ENCODE data around the gene DGKB.

DGKB gene

GRCh38 chr7:14191686-14192098 lies 710.9 kb downstream of the DGKB start:
- intact Hi-C loops (cut with DNase I), result no loop called here
- no peak for DNase-seq

GRCh38 chr7:14184292-14184864 lies 718.2 kb downstream of the DGKB start:
- DNase-seq, result peak in 1 of 10 donors; percentile 62
- intact Hi-C loops (cut with DNase I), result no loop called here

GRCh38 chr7:14179781-14180180 lies 722.8 kb downstream of the DGKB start:
- intact Hi-C loops (cut with DNase I), result no loop called here
- no peak for DNase-seq

- intact Hi-C loops (cut with DNase I), result no loop called here
Measured at GRCh38 chr7:14177876-14178275, 724.7 kb downstream of the DGKB start.

GRCh38 chr7:14170872-14171271 lies 731.7 kb downstream of the DGKB start:
- intact Hi-C loops (cut with DNase I), result no loop called here
- DNase-seq, result peak in 1 of 10 donors; percentile 29

More at GRCh38 chr7:14177876-14178275, 724.7 kb downstream of the DGKB start:
- peak in 1 of 10 donors; percentile 66 for DNase-seq

GRCh38 chr7:14158111-14158510 lies 744.4 kb downstream of the DGKB start:
- intact Hi-C loops (cut with DNase I), result no loop called here
- no peak for DNase-seq

DNA sequence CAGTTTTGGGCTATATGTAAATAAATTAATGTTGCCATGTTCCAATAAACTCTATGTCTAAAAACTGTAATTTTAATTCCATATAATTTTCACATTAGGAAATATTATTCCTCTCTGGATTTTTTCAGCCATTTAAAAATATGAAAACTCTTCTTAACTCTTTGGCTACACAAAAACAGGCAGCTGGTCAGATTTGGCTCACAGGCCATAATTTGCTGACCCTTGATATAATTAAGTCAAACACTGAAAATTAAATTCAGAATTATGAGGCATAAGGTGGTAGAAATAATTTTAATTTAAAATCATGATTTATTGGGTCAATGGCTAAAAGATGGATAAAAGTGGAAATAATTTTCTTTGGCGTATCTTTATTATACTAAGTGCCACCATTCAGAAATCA lies 746.1 kb downstream of the DGKB start:
- DNase-seq, result no peak
- intact Hi-C loops (cut with DNase I), result no loop called here

GRCh38 chr7:14148974-14149373 lies 753.6 kb downstream of the DGKB start:
- intact Hi-C loops (cut with DNase I), result no loop called here
- no peak for DNase-seq

- intact Hi-C loops (cut with DNase I), result no loop called here
- no peak for DNase-seq
Measured at GRCh38 chr7:14147532-14147931, 755.0 kb downstream of the DGKB start.

DNA sequence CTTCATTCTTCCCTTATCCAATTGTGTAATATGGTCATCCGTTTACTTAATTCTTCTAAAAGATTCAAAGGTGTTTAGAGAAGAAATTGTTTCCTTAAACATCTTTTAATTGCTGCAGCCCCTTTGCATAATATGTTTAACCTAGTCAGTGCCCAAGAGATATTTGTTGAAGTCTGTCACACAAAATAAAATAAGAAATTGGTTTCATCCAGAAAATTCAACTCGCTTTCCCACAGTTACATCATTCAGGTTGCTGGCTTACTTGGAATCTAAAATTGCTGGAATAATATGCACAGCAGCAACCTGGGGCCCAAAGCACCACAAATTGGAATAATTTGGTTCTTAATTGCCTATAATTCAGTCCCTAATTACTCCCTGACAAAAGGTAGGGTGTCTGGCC lies 758.0 kb downstream of the DGKB start:
- no peak for DNase-seq
- intact Hi-C loops (cut with DNase I), result no loop called here

- intact Hi-C loops (cut with DNase I), result no loop called here
Measured at GRCh38 chr7:14144109-14144508, 758.4 kb downstream of the DGKB start.

GRCh38 chr7:14137676-14138075 lies 764.9 kb downstream of the DGKB start:
- intact Hi-C loops (cut with DNase I), result no loop called here
- no peak for DNase-seq

More at GRCh38 chr7:14144109-14144508, 758.4 kb downstream of the DGKB start:
- no peak for DNase-seq

- intact Hi-C loops (cut with DNase I), result no loop called here
- DNase-seq, result no peak
Measured at GRCh38 chr7:14133752-14134151, 768.8 kb downstream of the DGKB start.

- no peak for DNase-seq
- intact Hi-C loops (cut with DNase I), result no loop called here
Measured at GRCh38 chr7:14125998-14126397, 776.6 kb downstream of the DGKB start.

- DNase-seq, result no peak
- intact Hi-C loops (cut with DNase I), result no loop called here
Measured at GRCh38 chr7:14124716-14125115, 777.8 kb downstream of the DGKB start.

DNA sequence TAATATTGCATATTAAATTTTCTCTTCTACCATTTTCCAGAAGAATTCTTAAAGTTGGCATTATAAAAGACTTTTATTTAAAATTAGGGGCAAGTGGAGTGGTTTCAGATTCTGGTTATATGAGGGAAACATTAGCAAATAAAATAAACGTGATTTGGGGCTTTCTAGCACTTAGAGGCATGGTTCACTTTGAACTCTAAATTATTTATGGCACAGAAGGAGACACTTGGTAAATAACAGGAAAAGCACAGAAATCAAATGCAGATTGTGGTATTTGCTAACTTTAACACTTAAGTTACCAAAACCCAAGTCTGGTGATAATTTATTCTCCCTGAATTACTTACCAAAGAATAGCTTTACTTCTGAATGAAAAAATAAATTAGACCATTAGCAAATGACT lies 778.6 kb downstream of the DGKB start:
- intact Hi-C loops (cut with DNase I), result no loop called here
- DNase-seq, result no peak

DNA sequence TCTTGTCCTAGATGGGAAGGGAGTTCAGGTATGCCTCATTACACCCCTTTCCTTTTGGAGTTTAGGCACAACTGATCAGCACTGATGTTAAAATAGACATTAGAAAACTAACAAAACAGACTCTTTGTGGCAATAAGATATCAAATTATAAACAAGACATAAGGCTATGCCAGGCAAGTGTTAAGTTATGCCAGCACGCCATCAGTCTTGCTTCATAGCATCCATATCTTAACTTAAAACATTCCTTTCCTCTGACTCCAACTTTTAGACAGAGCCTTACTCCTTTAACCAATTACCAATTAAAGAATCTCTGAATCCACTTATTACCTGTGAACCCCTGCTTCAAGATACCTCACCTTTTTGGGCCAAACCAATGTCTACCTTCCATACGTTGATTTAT lies 786.9 kb downstream of the DGKB start:
- intact Hi-C loops (cut with DNase I), result no loop called here
- no peak for DNase-seq

DNA sequence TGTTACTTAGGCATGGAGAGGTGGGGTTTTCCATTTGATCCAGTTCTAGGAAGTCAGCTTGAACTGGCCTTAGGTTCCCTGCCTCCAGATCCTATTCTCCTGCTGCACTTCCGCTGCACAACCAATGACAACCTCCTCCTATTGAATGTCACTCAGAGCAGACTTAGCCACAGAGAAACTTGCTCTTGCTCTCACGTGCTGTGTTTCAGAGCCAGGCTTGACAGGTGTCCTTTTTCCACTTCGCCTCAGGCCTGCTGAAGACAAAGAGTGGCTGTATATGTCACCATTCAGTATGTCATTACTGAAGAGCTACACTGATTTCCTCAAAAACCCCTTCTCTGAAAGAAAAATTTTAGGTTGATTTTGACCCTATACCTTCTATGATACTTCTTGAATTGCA lies 797.7 kb downstream of the DGKB start:
- peak in 1 of 10 donors; percentile 36 for DNase-seq
- intact Hi-C loops (cut with DNase I), result no loop called here

- no peak for DNase-seq
- intact Hi-C loops (cut with DNase I), result no loop called here
Measured at GRCh38 chr7:14096159-14096558, 806.4 kb downstream of the DGKB start.

DNA sequence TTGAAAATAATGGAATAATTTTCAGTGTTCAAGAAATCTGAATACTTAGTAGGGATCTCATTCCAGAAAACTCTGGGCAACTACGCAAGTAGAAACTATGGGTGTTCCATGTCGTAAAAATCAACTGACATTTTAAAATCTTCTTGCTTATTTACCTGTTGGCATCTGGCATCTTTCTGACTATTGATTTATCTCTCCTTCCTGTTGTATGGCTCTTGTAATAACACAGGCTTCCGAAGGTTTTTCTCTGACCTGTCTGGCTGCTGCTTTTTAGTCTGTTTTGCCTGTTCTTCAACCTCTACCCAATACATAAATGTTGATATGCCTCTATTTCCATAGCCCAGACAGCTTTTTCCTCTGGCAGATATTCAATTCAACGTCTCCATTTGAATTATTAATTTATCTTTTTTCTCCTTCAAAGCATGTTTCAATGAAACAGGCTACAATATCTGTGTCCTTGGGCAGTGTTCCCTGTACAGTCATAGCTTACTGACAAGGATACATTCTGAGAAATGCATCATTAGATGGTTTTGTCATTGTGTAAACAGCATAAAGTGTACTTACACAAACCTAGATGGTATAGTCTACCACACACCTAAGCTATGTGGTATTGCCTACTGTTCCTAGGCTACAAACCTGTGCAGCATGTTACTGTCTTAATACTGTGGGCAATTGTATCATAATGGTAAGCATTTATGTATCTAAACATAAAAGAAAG lies 807.2 kb downstream of the DGKB start:
- intact Hi-C loops (cut with DNase I), result no loop called here
- DNase-seq, result no peak
